HG02571 (cell line): ENCODE results near the gene C10orf90.
"Not testable (repeated sequence)": the region's sequence is repeated elsewhere in the genome, so short reads cannot be mapped to it uniquely, and the experiment has no call there.

ENCODE experiments used
- ATAC-seq: cut with Tn5 transposase; IDR thresholded peaks from one replicate; pipeline ENCODE4 v1.9.1; 2021; ENCODE audit warnings: mild to moderate bottlenecking, moderate library complexity; ENCODE audit not compliant: unreplicated experiment

The C10orf90 gene

DNA sequence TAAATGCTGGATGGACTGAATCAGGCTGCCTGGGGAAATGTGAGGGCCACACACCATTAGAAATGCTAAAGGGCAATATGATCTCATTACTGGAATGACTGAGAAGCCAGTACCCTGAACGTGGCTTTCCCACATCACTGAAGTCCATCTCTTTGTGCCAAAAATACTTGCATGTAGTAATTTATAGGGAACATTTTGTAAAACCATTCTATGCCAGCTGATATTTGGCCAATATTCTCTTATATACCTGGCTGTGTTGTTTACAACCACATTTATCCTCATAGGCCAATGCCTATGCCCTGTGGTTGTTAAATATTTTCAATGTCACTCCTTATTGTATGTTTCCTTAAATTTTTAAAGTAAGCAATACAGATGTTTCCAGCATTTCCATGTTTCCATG is 111.6 kb downstream of the C10orf90 start:
- ATAC-seq = no peak

DNA sequence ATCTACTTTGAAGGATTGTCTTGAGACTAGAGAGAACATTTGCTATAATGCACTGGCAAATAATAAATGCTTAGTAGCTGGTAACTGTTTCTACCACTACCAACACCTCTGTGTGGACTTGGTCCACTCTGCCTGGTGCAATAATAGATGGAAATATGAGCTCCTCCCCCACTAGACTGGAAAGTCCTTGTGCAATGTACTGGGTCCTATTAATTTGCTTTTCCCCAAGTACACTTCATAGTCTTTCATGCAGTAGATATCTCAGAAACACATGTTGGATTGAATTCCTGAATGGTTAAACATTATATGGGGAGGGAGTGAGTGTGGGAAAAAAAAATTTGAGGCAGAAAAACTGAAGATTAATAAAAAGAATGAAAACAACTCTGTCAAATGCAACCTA is 119.3 kb downstream of the C10orf90 start:
- ATAC-seq = no peak

DNA sequence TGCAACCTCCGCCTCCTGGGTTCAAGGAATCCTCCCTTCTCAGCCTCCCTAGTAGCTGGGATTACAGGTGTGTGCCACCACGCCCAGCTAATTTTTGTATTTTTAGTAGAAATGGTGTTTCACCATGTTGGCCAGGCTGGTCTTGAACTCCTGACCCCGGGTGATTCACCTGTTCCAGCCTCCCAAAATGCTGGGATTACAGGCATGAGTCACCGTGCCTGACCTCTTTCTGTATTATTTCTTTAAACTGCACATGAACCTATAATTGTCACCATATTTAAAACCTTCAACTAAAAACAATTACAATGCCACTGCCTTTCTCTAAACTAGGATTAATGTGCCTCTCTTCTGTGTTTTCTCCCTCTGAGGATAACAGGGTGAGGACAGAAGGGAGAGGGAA is 119.9 kb downstream of the C10orf90 start:
- ATAC-seq = not testable (repeated sequence)

DNA sequence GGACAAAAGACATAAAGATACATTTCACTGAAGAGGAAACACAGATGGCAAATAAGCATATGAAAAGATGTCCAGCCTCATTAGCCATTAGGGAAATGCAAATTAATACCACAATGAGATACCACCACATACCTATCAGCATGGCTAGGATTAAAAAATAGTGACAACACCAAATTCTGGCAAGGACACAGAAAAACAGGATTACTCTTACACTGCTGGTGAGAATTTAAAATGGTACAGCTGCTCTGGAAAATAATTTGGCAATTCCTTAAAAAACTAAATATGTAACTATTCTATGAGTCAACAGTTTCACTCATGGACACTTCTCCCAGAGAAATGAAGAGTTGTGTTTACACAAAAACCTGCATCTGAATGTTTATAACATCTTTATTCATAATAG is 121.1 kb downstream of the C10orf90 start:
- ATAC-seq = no peak

DNA sequence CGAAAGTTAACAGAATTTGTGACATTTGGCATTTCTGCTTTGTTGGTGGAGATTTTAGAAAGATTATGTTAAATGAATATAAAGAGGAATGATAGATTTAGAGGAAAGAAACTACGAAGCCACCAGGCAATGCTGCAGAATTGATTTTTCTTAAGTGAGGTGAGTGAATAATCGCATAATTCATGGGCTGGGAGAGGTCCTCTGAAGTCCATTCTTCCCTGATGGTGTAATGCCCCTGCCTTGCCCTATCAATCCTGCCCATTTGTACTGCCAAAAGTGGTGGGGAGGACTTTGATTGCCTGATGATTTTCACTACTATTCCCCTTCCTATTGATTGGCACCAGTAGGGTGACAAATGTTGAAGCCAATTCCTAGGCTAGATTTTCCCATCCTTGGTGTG is 125.9 kb downstream of the C10orf90 start:
- no peak for ATAC-seq

DNA sequence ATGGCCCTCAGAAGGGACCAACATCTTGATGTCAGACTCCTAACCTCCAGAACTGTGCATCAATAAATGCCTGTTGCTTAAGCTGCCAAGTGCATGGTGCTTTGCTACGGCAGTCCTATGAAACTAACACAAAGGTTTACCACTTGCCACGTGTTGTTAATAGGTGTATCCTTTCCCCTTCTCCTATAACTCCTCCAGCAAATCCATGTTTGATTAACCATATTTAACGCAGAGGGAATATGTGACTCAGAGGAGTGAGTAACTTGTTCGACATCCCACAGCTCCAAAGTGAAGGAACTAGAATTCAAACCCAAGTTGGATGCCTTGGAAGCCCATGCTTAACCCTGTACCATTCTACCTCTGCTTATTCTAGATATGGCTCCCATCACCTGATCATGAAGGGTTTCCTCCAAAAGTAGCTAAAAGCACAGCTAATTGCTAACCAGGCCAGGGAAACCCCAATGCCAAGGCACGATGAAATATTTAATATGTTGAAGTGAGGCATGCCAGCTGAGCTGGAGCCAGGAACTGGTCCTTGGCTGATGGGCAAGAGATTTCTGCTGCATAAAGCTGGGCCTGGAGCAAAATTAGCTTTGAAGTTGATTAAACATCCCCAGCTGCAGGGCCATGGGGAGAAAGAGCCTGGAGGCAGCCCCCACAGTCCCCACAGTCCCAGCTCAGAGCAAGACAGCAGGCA is 131.9 kb downstream of the C10orf90 start:
- ATAC-seq = no peak

DNA sequence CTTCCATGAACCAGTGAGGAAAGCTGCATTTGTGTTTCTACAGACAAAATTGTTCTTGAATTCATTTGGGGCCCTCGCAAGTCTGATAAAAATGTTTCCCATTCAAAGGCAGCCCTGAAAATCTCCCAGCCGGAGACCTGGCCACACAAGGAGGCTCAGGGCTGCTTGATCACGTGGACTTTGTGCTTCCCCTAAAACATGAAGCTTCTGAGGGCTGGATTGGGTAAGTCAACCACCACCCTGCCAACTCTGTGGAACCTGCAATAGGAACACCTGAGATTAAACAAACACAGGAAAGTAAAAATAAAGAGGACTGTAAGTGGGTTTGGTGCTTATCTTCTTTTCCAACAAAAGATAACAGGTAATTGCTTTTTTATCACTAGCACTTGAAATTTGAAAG is 133.8 kb downstream of the C10orf90 start:
- ATAC-seq = no peak

DNA sequence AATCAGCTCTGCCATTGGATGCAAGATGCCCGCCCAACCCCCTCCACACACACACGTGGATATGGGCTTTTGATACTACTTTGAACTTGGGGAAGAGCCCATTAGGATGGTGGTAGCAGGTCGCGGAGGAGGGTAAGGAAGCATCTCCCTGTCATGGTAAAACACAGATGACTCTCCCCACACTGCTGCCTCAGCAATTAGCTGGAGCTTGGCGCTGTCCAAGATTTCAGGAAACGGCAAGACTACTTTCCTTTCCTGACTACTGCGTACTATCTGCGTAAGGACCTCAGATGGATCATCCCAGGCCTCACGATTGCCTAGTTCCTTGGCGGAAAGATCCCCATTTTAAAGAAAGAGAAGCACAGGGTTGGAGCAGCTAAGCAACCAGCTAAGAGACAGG is 134.3 kb downstream of the C10orf90 start:
- ATAC-seq = no peak

DNA sequence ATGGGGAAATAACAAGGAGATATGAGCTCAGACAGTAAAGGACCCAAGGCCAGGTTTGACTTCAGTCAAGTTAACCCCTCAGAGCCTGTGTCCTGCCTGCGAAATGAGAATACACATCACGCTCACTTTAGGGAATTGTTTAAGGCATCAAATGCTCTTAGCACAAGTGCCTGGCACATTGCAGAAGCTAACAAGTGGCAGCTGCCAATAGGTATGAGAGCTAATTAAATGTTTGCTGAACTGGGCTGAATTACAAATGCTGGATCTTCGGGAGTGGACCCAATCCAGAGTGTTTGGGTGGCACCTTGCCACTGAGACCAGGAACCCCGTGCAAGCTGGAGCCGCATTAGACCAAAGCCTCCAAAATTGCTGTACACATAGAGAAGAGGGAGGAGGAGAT is 136.8 kb downstream of the C10orf90 start:
- no peak for ATAC-seq

DNA sequence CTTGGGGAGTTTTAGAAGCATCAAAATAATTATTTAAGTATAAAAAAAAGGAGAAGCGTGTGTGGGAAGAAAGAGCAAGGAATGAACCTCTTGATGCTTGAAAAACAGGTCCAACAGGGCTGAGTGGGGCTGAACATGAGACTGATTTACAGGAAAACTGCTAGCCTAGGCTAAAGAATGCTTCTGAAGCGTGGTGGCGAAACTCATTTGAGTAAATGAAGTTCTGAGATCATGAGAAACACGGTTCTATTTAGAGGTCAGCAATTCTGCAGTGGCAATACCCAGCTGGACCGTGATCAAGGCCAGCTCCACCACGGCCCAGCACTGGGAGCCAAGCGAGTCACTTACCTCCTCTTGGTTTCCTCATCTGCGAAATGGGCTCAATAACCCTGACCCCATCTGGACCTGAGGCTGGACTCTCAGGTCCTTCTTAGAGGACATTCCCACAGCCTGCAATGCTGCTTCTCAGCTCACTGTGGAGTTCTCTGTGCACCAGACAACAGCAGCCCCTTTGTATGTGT is 142.1 kb downstream of the C10orf90 start:
- no peak for ATAC-seq

DNA sequence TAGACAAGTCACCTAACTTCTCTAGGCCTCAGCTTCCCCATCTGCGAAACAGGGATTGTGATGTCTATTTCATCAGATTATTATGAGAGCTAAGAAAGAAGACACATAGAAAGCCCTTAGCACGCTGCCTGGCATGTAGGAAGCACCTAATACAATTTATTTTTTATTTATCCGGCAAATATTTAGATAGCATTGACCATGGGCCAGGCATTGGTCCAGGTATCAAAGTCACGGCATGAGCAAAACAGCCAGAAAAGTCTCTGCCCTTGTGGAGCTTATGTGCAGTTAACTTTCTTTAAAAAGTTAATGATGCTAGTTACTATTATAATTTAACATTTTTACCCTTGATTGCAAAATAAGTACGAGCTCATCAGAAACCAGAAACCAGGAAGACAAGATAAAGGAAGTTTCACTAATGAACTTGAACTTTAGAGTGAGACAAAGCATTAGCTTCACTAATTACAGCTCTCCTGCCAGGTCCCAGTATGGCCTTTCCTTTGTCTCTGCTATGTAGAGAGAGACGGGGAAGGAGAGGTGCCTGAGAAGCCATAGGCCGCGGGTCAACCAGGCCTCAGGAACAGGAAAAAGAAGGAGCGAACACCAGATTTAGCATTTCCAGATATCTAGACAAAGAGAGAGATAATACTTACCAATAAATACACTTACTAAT is 142.7 kb downstream of the C10orf90 start:
- ATAC-seq = no peak

DNA sequence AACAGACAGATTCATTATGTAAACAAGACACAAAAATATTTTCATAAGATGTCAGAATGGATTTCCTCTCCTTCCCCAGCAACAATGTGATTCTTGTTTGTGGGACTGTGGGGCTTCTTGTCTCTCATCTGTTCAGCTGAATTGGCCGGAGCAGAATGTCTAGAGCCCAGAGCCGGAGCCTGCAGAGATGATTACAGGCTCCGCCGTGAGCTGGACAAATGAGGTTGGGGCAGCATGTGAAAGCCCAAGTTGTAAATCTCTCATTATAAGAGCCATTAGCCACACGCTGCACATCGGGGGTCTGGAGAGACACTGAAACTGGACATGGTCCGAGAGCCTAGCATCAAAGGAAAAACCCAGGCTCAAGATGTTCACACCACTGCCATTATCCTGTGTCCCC is 145.2 kb downstream of the C10orf90 start:
- ATAC-seq = no peak

DNA sequence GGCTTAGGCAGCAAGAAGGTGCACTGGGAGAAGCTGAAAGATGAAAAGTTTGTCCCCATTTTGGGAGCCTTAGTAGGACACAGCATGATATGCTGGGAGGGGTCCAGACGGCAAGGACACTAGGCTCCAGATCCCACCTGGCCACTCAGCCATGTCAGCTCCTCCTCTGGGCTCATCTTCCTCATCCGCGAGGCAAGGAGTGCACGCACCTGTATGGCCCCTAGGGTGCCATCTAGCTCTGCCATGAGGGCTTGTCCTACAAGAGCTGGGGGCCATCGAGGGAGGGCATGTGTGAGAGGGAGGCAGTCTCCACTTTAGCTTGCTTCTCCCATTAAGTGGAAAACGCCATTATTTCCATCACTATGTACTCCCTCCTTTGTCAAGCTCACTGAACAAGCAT is 146.0 kb downstream of the C10orf90 start:
- no peak for ATAC-seq

DNA sequence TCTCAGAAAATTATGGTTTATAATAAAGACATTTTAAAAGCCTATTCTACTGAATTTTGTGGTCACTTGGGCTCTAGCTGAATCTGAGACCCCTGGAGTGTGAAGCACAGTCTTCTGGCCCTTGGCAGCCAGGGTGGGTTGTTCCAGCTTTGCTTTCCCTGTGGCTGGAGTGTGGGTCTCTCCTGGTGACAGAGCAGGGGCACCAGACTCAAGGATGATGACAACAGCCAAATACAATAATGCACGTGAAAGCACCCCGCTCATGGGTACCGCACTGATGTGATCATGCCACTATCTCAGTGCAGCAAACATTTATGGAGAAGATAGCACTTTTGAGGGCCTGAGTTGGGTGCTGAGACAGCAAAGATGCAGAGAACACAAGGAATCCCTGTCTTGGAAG is 147.4 kb downstream of the C10orf90 start:
- no peak for ATAC-seq

DNA sequence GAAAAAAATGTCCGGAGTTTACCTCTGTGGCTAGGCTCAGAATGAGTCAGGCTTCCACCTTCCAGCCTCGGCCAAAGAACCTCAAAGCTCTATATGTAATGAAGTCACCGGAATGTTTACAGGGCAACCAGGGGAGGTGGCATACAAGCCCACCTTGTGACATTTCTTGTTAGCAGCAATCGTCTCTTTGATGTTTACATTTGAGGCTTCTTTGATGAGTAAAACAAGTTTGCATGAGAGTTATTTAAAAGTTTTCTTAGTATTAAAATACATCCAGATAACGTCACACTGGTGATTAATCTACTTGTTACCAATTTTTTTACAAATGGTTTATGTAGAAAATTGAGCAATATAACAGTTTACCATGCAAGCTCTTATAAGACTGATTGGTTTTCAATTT is 149.1 kb downstream of the C10orf90 start:
- no peak for ATAC-seq

DNA sequence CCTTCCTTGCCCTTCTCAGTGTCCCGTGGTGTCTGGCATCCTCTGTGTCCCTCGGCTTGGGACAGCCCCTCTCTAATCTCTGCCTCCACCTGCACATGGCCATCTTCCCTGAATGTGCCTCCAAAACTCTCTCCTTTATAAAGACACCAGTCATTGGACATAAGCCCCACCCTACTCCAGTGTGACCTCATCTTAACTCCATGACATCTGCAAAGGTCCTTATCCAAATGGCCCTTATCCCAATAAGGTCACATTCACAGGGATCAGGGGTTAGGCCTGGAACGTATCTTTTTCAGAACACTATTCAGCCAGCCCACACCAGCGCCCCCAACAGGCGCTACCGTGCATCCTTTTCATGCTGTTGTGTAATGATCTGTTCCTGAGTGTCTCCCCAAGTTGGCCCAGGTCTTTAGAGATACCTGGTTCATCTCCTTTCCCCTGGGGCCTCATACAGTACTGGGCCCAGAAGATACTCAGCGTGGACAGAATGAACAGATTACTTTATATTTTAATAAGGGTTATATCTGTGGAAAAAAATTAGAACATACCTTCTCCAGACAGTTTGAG is 149.7 kb downstream of the C10orf90 start:
- ATAC-seq = no peak

DNA sequence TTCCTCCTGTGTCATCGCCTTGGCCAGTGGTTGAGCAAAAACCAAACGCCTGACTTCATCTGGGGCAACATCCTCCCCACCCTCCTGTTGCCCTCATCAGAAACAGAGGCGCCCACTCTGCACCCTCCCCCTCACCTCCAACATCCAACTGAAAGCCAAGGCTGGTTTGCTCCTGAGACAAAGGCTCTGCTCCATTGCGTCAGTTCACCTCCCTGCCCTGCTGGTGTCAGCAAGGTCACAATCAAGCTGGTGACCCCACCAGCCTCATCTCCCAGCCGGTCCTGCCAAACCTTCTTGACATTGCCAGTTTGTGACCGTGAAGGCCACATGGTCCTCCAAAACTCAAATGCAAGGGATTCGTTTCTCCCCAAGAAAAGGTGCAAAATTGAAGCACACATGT is 150.5 kb downstream of the C10orf90 start:
- ATAC-seq = no peak

DNA sequence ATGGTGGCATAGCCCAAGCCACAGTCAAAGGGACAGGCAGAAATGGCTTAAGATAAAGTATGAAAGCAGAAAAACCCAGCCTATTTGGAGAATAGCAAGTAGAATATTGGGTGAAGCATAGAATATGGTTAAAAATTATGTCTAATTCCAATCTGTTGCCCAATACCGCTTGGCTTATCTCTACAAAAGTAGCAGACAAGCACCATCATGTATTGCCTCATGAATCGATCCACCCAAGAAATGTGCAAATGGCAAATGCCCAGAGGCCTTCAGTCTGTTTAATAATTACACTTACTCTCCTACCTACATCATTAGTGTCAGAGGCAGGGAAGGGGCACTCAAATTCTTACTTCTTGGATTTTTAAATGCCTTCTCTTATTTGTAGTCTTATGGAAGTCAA is 151.3 kb downstream of the C10orf90 start:
- ATAC-seq = no peak

DNA sequence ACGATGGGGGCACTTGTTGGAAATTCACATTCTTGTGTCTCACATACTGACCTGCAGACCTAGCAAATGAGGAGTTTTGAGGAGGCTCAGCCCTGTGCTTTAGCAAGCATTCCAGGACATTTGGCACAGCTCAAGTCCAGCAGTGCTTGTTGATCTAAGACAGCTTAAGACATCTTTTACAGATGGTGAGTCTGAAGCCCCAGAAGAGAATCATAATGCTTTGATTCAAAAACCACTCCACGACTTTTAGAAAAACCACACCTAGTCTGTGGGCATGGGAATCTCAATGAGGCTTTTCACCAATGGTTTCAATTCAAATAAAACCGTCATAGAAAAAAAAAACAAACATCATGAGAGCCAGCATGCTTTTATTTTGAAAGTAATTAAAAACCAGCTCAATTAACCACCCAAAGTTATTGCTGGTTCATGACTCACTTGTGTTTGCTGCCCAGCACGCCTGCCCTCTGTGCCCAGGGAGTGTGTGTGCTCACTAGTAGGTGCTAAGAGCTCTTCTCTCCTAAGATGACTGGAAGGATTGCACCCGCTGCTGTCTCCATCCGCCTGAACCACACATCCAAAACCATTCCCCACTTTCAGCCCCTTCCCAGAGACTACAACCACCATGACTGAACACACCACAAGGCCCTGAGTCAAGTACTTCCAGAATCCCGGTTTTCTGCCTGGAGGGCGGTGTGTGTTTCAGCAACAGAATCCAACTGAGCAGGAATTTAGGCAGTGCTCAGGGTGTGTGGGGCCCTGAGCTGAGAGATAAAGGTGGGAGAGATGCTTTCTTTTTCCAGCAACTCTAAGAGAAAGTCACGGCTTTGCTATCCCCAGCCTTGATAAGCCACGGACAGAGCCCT is 152.0 kb downstream of the C10orf90 start:
- no peak for ATAC-seq

DNA sequence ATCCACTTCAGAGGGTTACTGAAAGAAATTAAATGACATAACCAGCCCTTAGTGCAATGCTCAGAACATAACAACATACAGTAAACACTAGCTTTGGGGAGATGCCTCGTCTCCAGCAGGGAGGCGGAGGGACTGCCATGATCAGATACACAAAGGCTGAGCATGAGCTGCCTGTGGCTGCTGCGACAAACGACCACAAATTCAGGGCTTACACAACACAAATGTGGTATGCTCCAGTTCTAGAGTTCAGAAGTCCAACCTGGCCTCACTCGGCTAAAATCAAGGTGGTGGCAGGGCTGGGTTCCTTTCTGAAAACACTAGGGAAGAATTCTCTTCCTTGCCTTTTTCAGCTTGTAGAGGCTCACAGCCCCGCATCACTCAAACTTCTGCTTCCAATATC is 154.0 kb downstream of the C10orf90 start:
- no peak for ATAC-seq

DNA sequence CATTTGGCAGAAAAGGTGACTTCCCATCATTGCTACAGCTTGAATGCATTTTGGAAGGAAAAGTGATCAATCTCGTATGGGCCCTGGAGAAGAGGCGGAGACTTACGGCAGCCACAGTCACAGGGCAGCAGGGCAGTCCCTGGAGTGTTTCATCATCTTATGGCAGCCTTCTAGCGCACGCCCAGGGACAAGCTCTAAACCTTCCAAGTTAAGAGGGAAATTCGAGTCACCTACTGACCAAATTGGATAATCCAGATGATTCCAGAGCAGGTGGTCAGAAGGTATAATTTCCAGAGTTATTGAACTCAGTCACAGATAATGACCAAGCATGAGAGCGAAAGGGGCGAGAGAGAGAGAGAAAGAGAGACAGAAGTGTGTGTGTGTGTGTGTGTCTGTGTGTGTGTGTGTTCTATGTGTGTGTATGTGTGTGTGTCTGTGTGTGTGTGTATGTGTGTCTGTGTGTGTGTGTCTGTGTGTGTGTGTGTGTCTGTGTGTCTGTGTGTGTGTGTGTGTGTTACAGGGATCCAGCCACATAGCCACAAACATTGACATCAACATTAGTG is 158.5 kb downstream of the C10orf90 start:
- ATAC-seq = no peak
